NCI-H748 treated with DMSO at 0.1 percent for 48 hours (cell line): Measurements from ENCODE around the gene HPGD.

Source experiments
- DNase-seq: peaks from one replicate; lab custom pipeline; 2025; lab: John Stamatoyannopoulos, UW

Gene HPGD

GRCh38 chr4:174522183-174523024 lies at the start of gene HPGD:
TSS of gene HPGD (minus strand) at chr4:174522488. CDS start at chr4:174522451, 37 bp downstream.
- DNase-seq = peak; percentile 53

- no peak for DNase-seq
Measured at GRCh38 chr4:174564529-174564928, 42.2 kb upstream of the HPGD start.

- DNase-seq = no peak
Measured at GRCh38 chr4:174563399-174563798, 41.1 kb upstream of the HPGD start.

- no peak for DNase-seq
Measured at GRCh38 chr4:174561560-174561959, 39.3 kb upstream of the HPGD start.

- no peak for DNase-seq
Measured at GRCh38 chr4:174559894-174560293, 37.6 kb upstream of the HPGD start.

- no peak for DNase-seq
Measured at GRCh38 chr4:174555789-174556630, 33.7 kb upstream of the HPGD start.

- no peak for DNase-seq
Measured at GRCh38 chr4:174554231-174554728, 32.0 kb upstream of the HPGD start.

GRCh38 chr4:174553828-174554227 lies 31.5 kb upstream of the HPGD start:
- DNase-seq = no peak

- no peak for DNase-seq
Measured at GRCh38 chr4:174553031-174553430, 30.7 kb upstream of the HPGD start.

GRCh38 chr4:174550541-174550940 lies 28.3 kb upstream of the HPGD start:
- no peak for DNase-seq

- DNase-seq = no peak
Measured at GRCh38 chr4:174549721-174550120, 27.4 kb upstream of the HPGD start.

GRCh38 chr4:174545268-174545667 lies 23.0 kb upstream of the HPGD start:
- no peak for DNase-seq

- no peak for DNase-seq
Measured at GRCh38 chr4:174544496-174544895, 22.2 kb upstream of the HPGD start.

GRCh38 chr4:174540175-174540574 lies 17.9 kb upstream of the HPGD start:
- no peak for DNase-seq

GRCh38 chr4:174539571-174539970 lies 17.3 kb upstream of the HPGD start:
- DNase-seq = no peak

GRCh38 chr4:174538876-174539250 lies 16.6 kb upstream of the HPGD start:
- no peak for DNase-seq

GRCh38 chr4:174538123-174538875 lies 16.0 kb upstream of the HPGD start:
- DNase-seq = no peak

GRCh38 chr4:174537634-174538033 lies 15.3 kb upstream of the HPGD start:
- no peak for DNase-seq

- no peak for DNase-seq
Measured at GRCh38 chr4:174534461-174534860, 12.2 kb upstream of the HPGD start.

GRCh38 chr4:174532445-174532844 lies 10.2 kb upstream of the HPGD start:
- no peak for DNase-seq

- DNase-seq = no peak
Measured at GRCh38 chr4:174531486-174531885, 9.2 kb upstream of the HPGD start.

GRCh38 chr4:174528226-174528625 lies 5.9 kb upstream of the HPGD start:
- DNase-seq = no peak
